ENCODE measurements around the gene SNRPD3.
"Not testable (repeated sequence)": the region's sequence is repeated elsewhere in the genome, so short reads cannot be mapped to it uniquely, and the experiment has no call there.

GRCh38 chr22:24603770-24604629 lies 48.2 kb downstream of the SNRPD3 start:
- not testable (repeated sequence) for TF ChIP-seq POLR2A, CTCF (IDR thresholded peaks at IDR 0.05)
